Endothelial cell of umbilical vein (primary cell): Measurements from ENCODE around the gene ABCD3. TPM values are rescaled to one million over a fixed set of nuclear protein-coding genes. Genes with fewer than 3 reads are reported as not detected.

ENCODE experiments used
- BruUV-seq: library from RNA; stranded (reverse); fragments of 400-500 nt; replicated peaks from 2 replicates; lab custom pipeline; 2021; lab: Mats Ljungman, UMichigan
- CTCF ChIA-PET: fragments of 300-600, 350-600 bp; sonication (Branson Sonifier 250); formaldehyde crosslinking; loops from one replicate; lab custom pipeline; 2021; ENCODE audit warnings: antibody characterized with exemption, inconsistent platforms; lab: Charles Lee
- POLR2A ChIA-PET: fragments of 300-600, 350-600 bp; sonication (Branson Sonifier 250); formaldehyde crosslinking; loops from one replicate; lab custom pipeline; 2021; ENCODE audit warnings: antibody characterized with exemption, inconsistent platforms; lab: Charles Lee
- DNase-seq: peaks from one replicate; pipeline ENCODE4 v3.0.0-alpha.2; 2011; ENCODE audit warnings: low read depth, low spot score
- FAIRE-seq: peaks from 2 replicates; lab custom pipeline; 2011; peaks lifted over from hg19 to GRCh38; lab: Jason Lieb, UNC
- H2AFZ ChIP-seq: 2 replicates; pipeline ENCODE4 v1.6.0; 2012; ENCODE audit warnings: low read depth, low read length, control low read depth, inconsistent platforms
- H3K27ac ChIP-seq: 2 replicates; pipeline ENCODE4 v1.5.1; 2011; ENCODE audit warnings: low read depth, mild to moderate bottlenecking, control low read depth, low read length, moderate library complexity; ENCODE audit not compliant: insufficient read depth
- H3K27me3 ChIP-seq, 2 experiments: 2 replicates each; pipeline versions ENCODE4 v1.6.0 to v1.6.1; 2011; ENCODE audit warnings: low read length in 2 of 2, mixed read lengths in 1 of 2; ENCODE audit not compliant: control insufficient read depth in 2 of 2, insufficient read depth in 2 of 2
- H3K36me3 ChIP-seq, 2 experiments: 2 replicates in 1 of 2; 3 replicates in 1 of 2; pipeline ENCODE4 v1.5.1; 2011; ENCODE audit warnings: low read length in 2 of 2, mild to moderate bottlenecking in 1 of 2, moderate library complexity in 1 of 2; ENCODE audit not compliant: control insufficient read depth in 2 of 2, insufficient read depth in 2 of 2; ENCODE audit errors: extremely low read depth in 1 of 2
- H3K4me1 ChIP-seq: 3 replicates; pipeline ENCODE4 v1.5.1; 2011; ENCODE audit warnings: mild to moderate bottlenecking, low read length; ENCODE audit not compliant: control insufficient read depth, insufficient read depth; ENCODE audit errors: extremely low read depth
- H3K4me2 ChIP-seq: 2 replicates; pipeline ENCODE4 v1.6.1; 2011; ENCODE audit warnings: low read length, control low read depth, mixed read lengths; ENCODE audit not compliant: insufficient read depth
- H3K4me3 ChIP-seq, 3 experiments: fragments of 200-600 bp in 1 of 3; sonication (generic), shearing (Covaris generic) in 1 of 3; replicated peaks in 1 of 3; 2 replicates each; pipeline ENCODE4 v1.5.1; 2011 to 2016; ENCODE audit warnings: control low read depth in 3 of 3, low read length in 3 of 3, mild to moderate bottlenecking in 2 of 3, inconsistent platforms in 1 of 3, low read depth in 1 of 3, moderate library complexity in 1 of 3; ENCODE audit not compliant: insufficient read depth in 1 of 3
- H3K79me2 ChIP-seq: 2 replicates; pipeline ENCODE4 v1.6.0; 2012; ENCODE audit warnings: low read length, inconsistent platforms; ENCODE audit not compliant: control insufficient read depth, insufficient read depth
- H3K9ac ChIP-seq: replicated peaks from 2 replicates; pipeline ENCODE3; 2011; ENCODE audit warnings: low read length, control low read depth; ENCODE audit not compliant: insufficient read depth; ENCODE audit errors: extremely low read depth
- H3K9me1 ChIP-seq: replicated peaks from 3 replicates; pipeline ENCODE4 v1.6.0; 2011; ENCODE audit warnings: mild to moderate bottlenecking, low read length; ENCODE audit not compliant: control insufficient read depth, insufficient read depth; ENCODE audit errors: extremely low read depth
- H3K9me3 ChIP-seq: replicated peaks from 2 replicates; pipeline ENCODE4 v1.5.1; 2012; ENCODE audit warnings: low read length, inconsistent platforms; ENCODE audit not compliant: control insufficient read depth, insufficient read depth
- H4K20me1 ChIP-seq: replicated peaks from 2 replicates; pipeline ENCODE3; 2011; ENCODE audit warnings: mild to moderate bottlenecking, low read length; ENCODE audit not compliant: control insufficient read depth, insufficient read depth; ENCODE audit errors: extremely low read depth
- EZH2 ChIP-seq: IDR thresholded peaks from 2 replicates; pipeline ENCODE4 v1.6.1; 2012; ENCODE audit warnings: borderline replicate concordance, low read depth, mild to moderate bottlenecking, moderate library complexity, low read length, inconsistent platforms; ENCODE audit not compliant: severe bottlenecking
- FOS ChIP-seq: IDR thresholded peaks from 2 replicates; pipeline ENCODE4 v1.6.1; 2011; ENCODE audit warnings: mild to moderate bottlenecking, low read length, moderate library complexity, borderline replicate concordance; ENCODE audit not compliant: insufficient read depth
- GATA2 ChIP-seq: IDR thresholded peaks from 2 replicates; pipeline ENCODE4 v1.7.0; 2011; ENCODE audit warnings: low read depth, mild to moderate bottlenecking, moderate library complexity, mixed read lengths, low read length; ENCODE audit not compliant: insufficient read length, insufficient read depth
- JUN ChIP-seq: IDR thresholded peaks from 2 replicates; pipeline ENCODE4 v1.6.1; 2011; ENCODE audit warnings: borderline replicate concordance, low read depth; ENCODE audit not compliant: insufficient read length, insufficient read depth
- MYC ChIP-seq: IDR thresholded peaks from one replicate; pipeline ENCODE4 v1.6.1; 2011; ENCODE audit warnings: mild to moderate bottlenecking, low read depth, low read length
- POLR2A ChIP-seq: IDR thresholded peaks from 2 replicates; pipeline ENCODE4 v1.6.1; 2012; ENCODE audit warnings: low read depth, mild to moderate bottlenecking, control low read depth, low read length
- POLR2AphosphoS5 ChIP-seq: IDR thresholded peaks from 2 replicates; pipeline ENCODE4 v1.6.1; 2012; ENCODE audit warnings: low read depth, mild to moderate bottlenecking, control low read depth, low read length, moderate library complexity; ENCODE audit not compliant: insufficient read depth
- dilution Hi-C: fragments of 300-500 bp; cut with MboI; formaldehyde crosslinking; loops from one replicate; pipeline ENCODE4 v1.15.0; 2019; ENCODE audit warnings: low sequenced_read_pairs; ENCODE audit not compliant: extremely low pct_ligation_motif_present
- intact Hi-C: fragments of 100-400 bp; cut with micrococcal nuclease; formaldehyde crosslinking; loops from one replicate; pipeline ENCODE4 v1.10.0; 2022
- polyA plus RNA-seq, 4 experiments: library from polyadenylated mRNA; depleted of rRNA in 3 of 4; stranded (reverse) in 3 of 4; unstranded in 1 of 4; fragments of >200 nt; gene quantifications; 2 replicates each; pipeline versions ENCODE4 v1.2.1 to v1.2.3, GENCODE V29; 2011 to 2012; ENCODE audit warnings: missing spikeins in 1 of 4
- total RNA-seq: library from RNA; stranded (reverse); gene quantifications from 2 replicates; pipeline ENCODE4 v1.2.3, GENCODE V29; 2021
- TF ChIP-seq, protein P1 (sequence below): IDR thresholded peaks from 2 replicates; pipeline ENCODE4 v1.6.1; 2011; ENCODE audit not compliant: insufficient read depth, insufficient read length
- TF ChIP-seq, protein P2 (sequence below), 2 donors: IDR thresholded peaks; 1 replicate in 1 of 2; 2 replicates in 1 of 2; pipeline ENCODE4 v1.5.1; 2011; ENCODE audit warnings: low read length in 2 of 2, mild to moderate bottlenecking in 2 of 2, moderate library complexity in 2 of 2, control low read depth in 1 of 2, inconsistent platforms in 1 of 2, low read depth in 1 of 2; ENCODE audit not compliant: insufficient read depth in 1 of 2; ENCODE audit errors: extremely low read depth in 1 of 2

ABCD3 gene
- total and polyA plus RNA-seq, 2 donors (not counting 3 experiments of a cell fraction or from before 2014, with no cell fraction given), result 6.3 to 31.6 TPM

DNA sequence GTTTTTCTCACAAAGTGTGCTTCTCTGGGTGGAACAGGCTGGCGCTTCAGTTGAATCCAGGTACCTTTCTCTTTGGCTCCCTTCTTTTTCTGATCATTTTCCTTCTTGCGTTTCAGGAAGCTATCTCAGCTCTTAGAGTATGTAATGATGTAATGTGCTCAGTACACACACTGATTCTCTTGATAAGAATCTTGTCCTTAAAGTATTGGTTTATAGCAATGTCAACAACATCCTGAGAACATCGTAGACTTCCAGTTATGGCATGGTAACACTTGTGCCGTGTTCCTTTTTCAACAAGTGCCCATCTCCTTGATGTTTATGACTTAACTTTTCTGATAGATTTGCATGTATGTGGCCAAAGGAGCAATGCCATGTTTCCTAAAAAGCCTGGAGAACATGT lies 11.7 kb upstream of the ABCD3 start:
- no peaks in the 10 kb centered on the region for H3K9me3 ChIP-seq
- POLR2A ChIA-PET, result no interaction called here
- DNase-seq, result no peak
- no TSS peak for BruUV-seq
- peaks cover 8 to 9% of the 10 kb centered on the region in 2 experiments for H3K27me3 ChIP-seq
- H3K9me1 ChIP-seq, result no peaks in the 10 kb centered on the region
- dilution Hi-C loops, result no loop called here
- CTCF ChIA-PET, result interaction anchor here (2.0 kb wide), 1 partner anchor 11 kb away, joined by 4 read pairs; the partner anchor contains the start of gene ABCD3
- intact Hi-C loops, result no loop called here
- H3K9ac ChIP-seq, result no peak overlapping the region
- H2AFZ ChIP-seq, result no peak overlapping the region
- H3K4me3 ChIP-seq, result no peak overlapping the region
- no peak for FAIRE-seq
- H3K27ac ChIP-seq, result no peak overlapping the region
- H3K4me1 ChIP-seq, result no peaks in the 10 kb centered on the region
- no peak for TF ChIP-seq POLR2AphosphoS5
- TF ChIP-seq MYC, result no peak
- TF ChIP-seq EZH2, result no peak
- TF ChIP-seq, protein P1, sequence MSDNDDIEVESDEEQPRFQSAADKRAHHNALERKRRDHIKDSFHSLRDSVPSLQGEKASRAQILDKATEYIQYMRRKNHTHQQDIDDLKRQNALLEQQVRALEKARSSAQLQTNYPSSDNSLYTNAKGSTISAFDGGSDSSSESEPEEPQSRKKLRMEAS, result no peak
- no peaks in the 10 kb centered on the region for H4K20me1 ChIP-seq
- H3K36me3 ChIP-seq, result no peaks in the 10 kb centered on the region
- H3K4me2 ChIP-seq, result no peak overlapping the region
- H3K79me2 ChIP-seq, result no peaks in the 10 kb centered on the region

DNA sequence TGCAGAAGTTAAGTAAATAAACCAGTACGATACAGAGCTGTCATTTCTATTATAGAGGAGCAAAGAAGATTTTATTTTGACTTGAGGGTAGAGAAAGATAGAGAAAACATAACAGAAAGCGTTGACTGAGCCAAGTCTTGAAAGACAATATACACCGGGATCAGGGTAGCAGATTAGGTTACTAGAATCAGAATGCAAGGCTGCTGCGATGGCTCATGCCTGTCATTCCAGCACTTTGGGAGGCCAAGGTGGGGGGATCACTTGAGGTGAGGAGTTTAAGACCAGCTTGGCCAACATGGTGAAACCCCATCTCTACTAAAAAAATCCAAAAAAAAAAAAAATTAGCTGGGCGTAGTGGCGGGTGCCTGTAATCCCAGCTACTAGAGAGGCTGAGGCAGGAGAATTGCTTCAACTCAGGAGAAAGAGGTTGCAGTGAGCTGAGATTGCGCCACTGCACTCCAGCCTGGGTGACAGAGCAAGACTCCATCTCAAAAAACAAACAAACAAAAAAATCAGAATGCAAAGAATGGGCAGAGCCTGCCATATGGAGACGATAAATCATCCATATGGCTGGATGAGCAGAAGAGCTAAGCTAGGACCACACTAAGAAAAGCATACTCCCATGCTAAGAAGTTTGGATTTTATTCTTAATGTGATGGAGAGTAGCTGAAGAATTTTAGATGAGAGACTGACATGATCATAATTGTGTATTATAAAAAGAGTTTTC lies 9.9 kb upstream of the ABCD3 start:
- H3K27me3 ChIP-seq, result peaks cover 9 to 10% of the 10 kb centered on the region in 2 experiments
- H4K20me1 ChIP-seq, result no peaks in the 10 kb centered on the region
- dilution Hi-C loops (no loop called here), intact Hi-C loops (no loop called here)
- no peaks in the 10 kb centered on the region for H3K79me2 ChIP-seq
- no peaks in the 10 kb centered on the region for H3K9me3 ChIP-seq
- no peak overlapping the region for H3K27ac ChIP-seq
- H3K36me3 ChIP-seq, result no peaks in the 10 kb centered on the region
- ChIA-PET POLR2A (no interaction called here), CTCF (no interaction called here)
- no peaks in the 10 kb centered on the region for H3K9me1 ChIP-seq
- no peaks in the 10 kb centered on the region for H3K4me1 ChIP-seq
- FAIRE-seq (no peak), DNase-seq (no peak)
- TF ChIP-seq GATA2 (no peak), POLR2A (no peak), JUN (no peak), POLR2AphosphoS5 (no peak), MYC (no peak), FOS (no peak), EZH2 (no peak)
- TF ChIP-seq, protein P1, result no peak
- TF ChIP-seq, protein P2, sequence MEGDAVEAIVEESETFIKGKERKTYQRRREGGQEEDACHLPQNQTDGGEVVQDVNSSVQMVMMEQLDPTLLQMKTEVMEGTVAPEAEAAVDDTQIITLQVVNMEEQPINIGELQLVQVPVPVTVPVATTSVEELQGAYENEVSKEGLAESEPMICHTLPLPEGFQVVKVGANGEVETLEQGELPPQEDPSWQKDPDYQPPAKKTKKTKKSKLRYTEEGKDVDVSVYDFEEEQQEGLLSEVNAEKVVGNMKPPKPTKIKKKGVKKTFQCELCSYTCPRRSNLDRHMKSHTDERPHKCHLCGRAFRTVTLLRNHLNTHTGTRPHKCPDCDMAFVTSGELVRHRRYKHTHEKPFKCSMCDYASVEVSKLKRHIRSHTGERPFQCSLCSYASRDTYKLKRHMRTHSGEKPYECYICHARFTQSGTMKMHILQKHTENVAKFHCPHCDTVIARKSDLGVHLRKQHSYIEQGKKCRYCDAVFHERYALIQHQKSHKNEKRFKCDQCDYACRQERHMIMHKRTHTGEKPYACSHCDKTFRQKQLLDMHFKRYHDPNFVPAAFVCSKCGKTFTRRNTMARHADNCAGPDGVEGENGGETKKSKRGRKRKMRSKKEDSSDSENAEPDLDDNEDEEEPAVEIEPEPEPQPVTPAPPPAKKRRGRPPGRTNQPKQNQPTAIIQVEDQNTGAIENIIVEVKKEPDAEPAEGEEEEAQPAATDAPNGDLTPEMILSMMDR (IDR thresholded peaks at IDR 0.05; ENCODE audit: extremely low read depth in 1 of 2, insufficient read depth in 1 of 2, low read depth in 1 of 2, low read length in 2 of 2), result no peak
- no TSS peak for BruUV-seq
- H2AFZ ChIP-seq, result no peak overlapping the region
- H3K4me2 ChIP-seq, result no peak overlapping the region
- H3K4me3 ChIP-seq, result no peak overlapping the region
- no peak overlapping the region for H3K9ac ChIP-seq
